Gastroesophageal sphincter (tissue), 3 donors: Measurements from ENCODE around the gene PPP1R27.

ENCODE experiments used
- POLR2A ChIP-seq, 2 donors: fragments of 450-650 bp; IDR thresholded peaks; one replicate each; pipeline ENCODE4 v1.6.1; 2017; ENCODE audit warnings: antibody characterized with exemption in 2 of 2, mild to moderate bottlenecking in 2 of 2, moderate library complexity in 1 of 2
- POLR2AphosphoS5 ChIP-seq: sonication (generic); formaldehyde crosslinking; IDR thresholded peaks from one replicate; pipeline ENCODE4 v1.6.1; 2017; ENCODE audit warnings: antibody characterized with exemption
- TF ChIP-seq, protein P1 (sequence below), 4 experiments: fragments of 200-600 bp in 2 of 4; fragments of 450-650 bp in 2 of 4; sonication (generic) in 1 of 4; IDR thresholded peaks; one replicate each; pipeline ENCODE4 v1.5.1; 2017 to 2019; ENCODE audit warnings: antibody characterized with exemption in 4 of 4, mild to moderate bottlenecking in 2 of 4, moderate library complexity in 2 of 4

GRCh38 chr17:81854974-81855774 lies 20.3 kb upstream of the PPP1R27 start:
- TF ChIP-seq, protein P1, sequence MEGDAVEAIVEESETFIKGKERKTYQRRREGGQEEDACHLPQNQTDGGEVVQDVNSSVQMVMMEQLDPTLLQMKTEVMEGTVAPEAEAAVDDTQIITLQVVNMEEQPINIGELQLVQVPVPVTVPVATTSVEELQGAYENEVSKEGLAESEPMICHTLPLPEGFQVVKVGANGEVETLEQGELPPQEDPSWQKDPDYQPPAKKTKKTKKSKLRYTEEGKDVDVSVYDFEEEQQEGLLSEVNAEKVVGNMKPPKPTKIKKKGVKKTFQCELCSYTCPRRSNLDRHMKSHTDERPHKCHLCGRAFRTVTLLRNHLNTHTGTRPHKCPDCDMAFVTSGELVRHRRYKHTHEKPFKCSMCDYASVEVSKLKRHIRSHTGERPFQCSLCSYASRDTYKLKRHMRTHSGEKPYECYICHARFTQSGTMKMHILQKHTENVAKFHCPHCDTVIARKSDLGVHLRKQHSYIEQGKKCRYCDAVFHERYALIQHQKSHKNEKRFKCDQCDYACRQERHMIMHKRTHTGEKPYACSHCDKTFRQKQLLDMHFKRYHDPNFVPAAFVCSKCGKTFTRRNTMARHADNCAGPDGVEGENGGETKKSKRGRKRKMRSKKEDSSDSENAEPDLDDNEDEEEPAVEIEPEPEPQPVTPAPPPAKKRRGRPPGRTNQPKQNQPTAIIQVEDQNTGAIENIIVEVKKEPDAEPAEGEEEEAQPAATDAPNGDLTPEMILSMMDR (IDR thresholded peaks at IDR 0.05), result no peak
- TF ChIP-seq POLR2A (IDR thresholded peaks at IDR 0.05), result no peak
- no peak for TF ChIP-seq POLR2AphosphoS5
